Nephron progenitor cell (in vitro differentiated cells): ENCODE data around the gene ABHD12B.

Experiments used
- DNase-seq: peaks from one replicate; pipeline ENCODE4 v3.0.0; 2021
- H3K27ac Mint-ChIP-seq: 2 replicates; pipeline ENCODE4 v1.8.0; 2021; ENCODE audit warnings: mild to moderate bottlenecking, moderate library complexity, mixed read lengths
- H3K27me3 Mint-ChIP-seq: 2 replicates; pipeline ENCODE4 v1.8.0; 2021; ENCODE audit warnings: mild to moderate bottlenecking, low read depth, mixed read lengths; ENCODE audit not compliant: poor library complexity
- H3K36me3 Mint-ChIP-seq: 2 replicates; pipeline ENCODE4 v1.8.0; 2021; ENCODE audit warnings: low read depth, mixed read lengths
- H3K4me1 Mint-ChIP-seq: 2 replicates; pipeline ENCODE4 v1.8.0; 2021; ENCODE audit warnings: mixed read lengths
- H3K4me3 Mint-ChIP-seq: 2 replicates; pipeline ENCODE4 v1.8.0; 2021; ENCODE audit warnings: mild to moderate bottlenecking, moderate library complexity, mixed read lengths
- H3K9me3 Mint-ChIP-seq: 2 replicates; pipeline ENCODE4 v1.8.0; 2021; ENCODE audit warnings: mild to moderate bottlenecking, moderate library complexity, mixed read lengths
- CTCF ChIP-seq: fragments of 200-600 bp; sonication (generic); IDR thresholded peaks from 2 replicates; pipeline ENCODE4 v1.5.0; 2021; ENCODE audit warnings: antibody characterized with exemption

Gene ABHD12B

GRCh38 chr14:50897658-50898175, 25.9 kb downstream of the ABHD12B start:
- Mint-ChIP-seq H3K4me3 (no peak overlapping the region), H3K27me3 (peaks cover 3% of the 10 kb centered on the region), H3K9me3 (peaks cover 5% of the 10 kb centered on the region), H3K36me3 (peaks cover 38% of the 10 kb centered on the region), H3K4me1 (peaks cover 13% of the 10 kb centered on the region), H3K27ac (no peak overlapping the region)
- no peak for DNase-seq
- TF ChIP-seq CTCF: no peak

- TF ChIP-seq CTCF: no peak
- H3K4me1 Mint-ChIP-seq: peaks cover 5% of the 10 kb centered on the region
- no peak overlapping the region for H3K27ac Mint-ChIP-seq
- peaks cover 45% of the 10 kb centered on the region for H3K36me3 Mint-ChIP-seq
- H3K27me3 Mint-ChIP-seq: peaks cover 3% of the 10 kb centered on the region
- DNase-seq: no peak
- peaks cover 14% of the 10 kb centered on the region for H3K9me3 Mint-ChIP-seq
- no peak overlapping the region for H3K4me3 Mint-ChIP-seq
These were observed 29.5 kb downstream of the ABHD12B start for GRCh38 chr14:50901361-50901760.

- H3K4me3 Mint-ChIP-seq: no peak overlapping the region
- no peak overlapping the region for H3K27ac Mint-ChIP-seq
- peaks cover 3% of the 10 kb centered on the region for H3K27me3 Mint-ChIP-seq
- no peak for TF ChIP-seq CTCF
- peaks cover 73% of the 10 kb centered on the region for H3K36me3 Mint-ChIP-seq
- peaks cover 14% of the 10 kb centered on the region for H3K9me3 Mint-ChIP-seq
- no peak for DNase-seq
- peaks cover 17% of the 10 kb centered on the region for H3K4me1 Mint-ChIP-seq
These were observed 32.9 kb downstream of the ABHD12B start for GRCh38 chr14:50904719-50905118.

- no peak for DNase-seq
- TF ChIP-seq CTCF: no peak
- H3K4me1 Mint-ChIP-seq: peaks cover 31% of the 10 kb centered on the region
- peaks cover 14% of the 10 kb centered on the region for H3K9me3 Mint-ChIP-seq
- H3K27me3 Mint-ChIP-seq: peaks cover 3% of the 10 kb centered on the region
- no peak overlapping the region for H3K4me3 Mint-ChIP-seq
- peaks cover 80% of the 10 kb centered on the region for H3K36me3 Mint-ChIP-seq
- no peak overlapping the region for H3K27ac Mint-ChIP-seq
These were observed 34.6 kb downstream of the ABHD12B start for GRCh38 chr14:50906326-50907065.

GRCh38 chr14:50910495-50911420, 38.9 kb downstream of the ABHD12B start:
- H3K4me3 Mint-ChIP-seq: no peak overlapping the region
- DNase-seq: no peak
- peak overlapping the region; percentile 20 for H3K27ac Mint-ChIP-seq
- H3K36me3 Mint-ChIP-seq: peaks cover 74% of the 10 kb centered on the region
- peaks cover 31% of the 10 kb centered on the region for H3K4me1 Mint-ChIP-seq
- no peaks in the 10 kb centered on the region for H3K9me3 Mint-ChIP-seq
- no peaks in the 10 kb centered on the region for H3K27me3 Mint-ChIP-seq
- no peak for TF ChIP-seq CTCF
